Measurements from ENCODE around the gene PPM1J.

- TF ChIP-seq CTCF (IDR thresholded peaks at IDR 0.05) (no peak), POLR2A (IDR thresholded peaks at IDR 0.05) (no peak)
These were observed 2.2 kb upstream of the PPM1J start for GRCh38 chr1:112717263-112717873.

All from esophagus squamous epithelium (tissue), 4 donors.